K562 (cell line): ENCODE measurements around the gene AGRN. TPM values are rescaled to one million over a fixed set of nuclear protein-coding genes. Genes with fewer than 3 reads are reported as not detected.

Experiments
- ATAC-seq: fragments of 200-7000 bp; cut with Tn5 transposase; 3 replicates; pipeline ENCODE4 v1.9.1; 2020; ENCODE audit warnings: moderate library complexity
- BruUV-seq: library from RNA; stranded (reverse); fragments of 400-500 nt; replicated peaks from 2 replicates; lab custom pipeline; 2021; lab: Mats Ljungman, UMichigan
- CTCF ChIA-PET: fragments of 300-600 bp; formaldehyde crosslinking; extraction: SDS; loops from one replicate; lab custom pipeline; 2021; ENCODE audit warnings: low intra/inter-chr PET ratio; lab: Yijun Ruan, JAX
- POLR2A ChIA-PET: fragments of 300-600, 350-650 bp; sonication (Branson Sonifier 250); formaldehyde crosslinking; extraction: SDS; loops from one replicate; lab custom pipeline; 2021; ENCODE audit warnings: antibody characterized with exemption, inconsistent platforms; lab: Yijun Ruan, JAX
- DNase-seq, 4 experiments: peaks; one replicate each; pipeline versions ENCODE4 v3.0.0 to v3.0.0-alpha.2; 2011 to 2018; ENCODE audit warnings: low spot score in 3 of 4, mixed read lengths in 3 of 4; ENCODE audit errors: extremely low read depth in 1 of 4
- FAIRE-seq: peaks from 2 replicates; lab custom pipeline; 2011; peaks lifted over from hg19 to GRCh38; lab: Jason Lieb, UNC
- H2AFZ ChIP-seq: 2 replicates; pipeline ENCODE4 v1.6.0; 2011; ENCODE audit warnings: low read depth, low read length, control low read depth, inconsistent platforms
- H3K27ac ChIP-seq: fragments of 200-600 bp; 3 replicates; pipeline ENCODE4 v1.8.0; 2011; ENCODE audit warnings: low read depth, mild to moderate bottlenecking, control low read depth, inconsistent platforms, low read length, moderate library complexity, mixed read lengths; ENCODE audit errors: extremely low read depth
- H3K27me3 ChIP-seq, 2 experiments: fragments of 300-600 bp in 1 of 2; 2 replicates in 1 of 2; 3 replicates in 1 of 2; pipeline versions ENCODE4 v1.6.0 to v1.8.0; 2011; ENCODE audit warnings: inconsistent platforms in 2 of 2, low read length in 2 of 2, mild to moderate bottlenecking in 1 of 2, mixed read lengths in 1 of 2, moderate library complexity in 1 of 2; ENCODE audit not compliant: control insufficient read depth in 2 of 2, insufficient read depth in 2 of 2
- H3K36me3 ChIP-seq: fragments of 300-600 bp; 3 replicates; pipeline ENCODE4 v1.8.0; 2011; ENCODE audit warnings: mild to moderate bottlenecking, low read length, inconsistent platforms; ENCODE audit not compliant: control insufficient read depth, insufficient read depth
- H3K4me1 ChIP-seq, 2 experiments: fragments of 200-600 bp in 1 of 2; replicated peaks in 1 of 2; 2 replicates in 1 of 2; 3 replicates in 1 of 2; pipeline versions ENCODE4 v1.5.1 to v1.8.0; 2011; ENCODE audit warnings: inconsistent platforms in 2 of 2, low read length in 2 of 2, mild to moderate bottlenecking in 1 of 2, mixed read lengths in 1 of 2, moderate library complexity in 1 of 2; ENCODE audit not compliant: control insufficient read depth in 2 of 2, insufficient read depth in 2 of 2
- H3K4me2 ChIP-seq: 2 replicates; pipeline ENCODE4 v1.6.1; 2011; ENCODE audit warnings: low read length, control low read depth, inconsistent platforms, mixed read lengths; ENCODE audit not compliant: insufficient read depth
- H3K4me3 ChIP-seq: fragments of 200-600 bp; sonication (generic), shearing (Covaris generic); 2 replicates; pipeline ENCODE4 v1.5.1; 2016; ENCODE audit warnings: control low read depth, inconsistent platforms
- H3K79me2 ChIP-seq: fragments of 200-600 bp; 3 replicates; pipeline ENCODE4 v1.8.0; 2011; ENCODE audit warnings: low read length, inconsistent platforms; ENCODE audit not compliant: control insufficient read depth, insufficient read depth
- H3K9ac ChIP-seq, 2 experiments: 2 replicates each; pipeline versions ENCODE4 v1.6.0 to v1.6.1; 2011; ENCODE audit warnings: low read depth in 2 of 2, low read length in 2 of 2, control low read depth in 1 of 2, inconsistent platforms in 1 of 2, mild to moderate bottlenecking in 1 of 2, mixed read lengths in 1 of 2; ENCODE audit not compliant: insufficient read depth in 1 of 2
- H3K9me1 ChIP-seq: one replicate; pipeline ENCODE4 v1.6.0; 2011; ENCODE audit warnings: inconsistent platforms, mild to moderate bottlenecking, low read length, moderate library complexity; ENCODE audit not compliant: control insufficient read depth, insufficient read depth
- H3K9me3 ChIP-seq: replicated peaks from 2 replicates; pipeline ENCODE4 v1.5.1; 2011; ENCODE audit warnings: low read depth, low read length, inconsistent platforms; ENCODE audit not compliant: control insufficient read depth, insufficient read depth
- H4K20me1 ChIP-seq: replicated peaks from 2 replicates; pipeline ENCODE4 v1.6.1; 2011; ENCODE audit warnings: low read length, inconsistent platforms, mixed read lengths; ENCODE audit not compliant: control insufficient read depth, insufficient read depth
- ARHGAP35 ChIP-seq: fragments of 450-650 bp; IDR thresholded peaks from 2 replicates; pipeline ENCODE4 v1.6.1; 2018; ENCODE audit not compliant: partially characterized antibody
- ASH1L ChIP-seq: fragments of 450-650 bp; IDR thresholded peaks from 2 replicates; pipeline ENCODE4 v1.6.1; 2018; ENCODE audit warnings: borderline replicate concordance, mild to moderate bottlenecking, low read depth; ENCODE audit not compliant: partially characterized antibody
- CAMTA2 ChIP-seq: fragments of 250-450 bp; sonication (Bioruptor Pico); conservative IDR thresholded peaks from 2 replicates; pipeline ENCODE4 v1.5.1; 2022
- HDAC2 ChIP-seq: fragments of 450-650 bp; IDR thresholded peaks from 2 replicates; pipeline ENCODE4 v1.6.1; 2016; ENCODE audit warnings: mild to moderate bottlenecking
- HNRNPH1 ChIP-seq: fragments of 200-400 bp; formaldehyde crosslinking; optimal IDR thresholded peaks from 2 replicates; pipeline ENCODE3; 2017; ENCODE audit warnings: low read depth, mild to moderate bottlenecking, low read length, moderate library complexity
- HOXB6 ChIP-seq: fragments of 250-450 bp; sonication (Bioruptor Pico); IDR thresholded peaks from 2 replicates; pipeline ENCODE4 v1.5.1; 2022; ENCODE audit warnings: mild to moderate bottlenecking, borderline replicate concordance
- KAT7 ChIP-seq: sonication (generic); formaldehyde crosslinking; IDR thresholded peaks from 2 replicates; pipeline ENCODE4 v1.8.0; 2022; ENCODE audit warnings: missing genetic modification reagents, mild to moderate bottlenecking, borderline replicate concordance
- MTA3 ChIP-seq: fragments of 450-650 bp; formaldehyde crosslinking; IDR thresholded peaks from 2 replicates; pipeline ENCODE4 v1.6.1; 2017; ENCODE audit warnings: mild to moderate bottlenecking, borderline replicate concordance
- RBM34 ChIP-seq: fragments of 200-400 bp; formaldehyde crosslinking; IDR thresholded peaks from 2 replicates; pipeline ENCODE4 v1.6.1; 2018; ENCODE audit warnings: low read length, borderline replicate concordance; ENCODE audit not compliant: insufficient read depth
- ZFP1 ChIP-seq: fragments of 450-650 bp; formaldehyde crosslinking; IDR thresholded peaks from 2 replicates; pipeline ENCODE4 v1.4.0; 2020; ENCODE audit warnings: mild to moderate bottlenecking, mixed read lengths
- ZNF143 ChIP-seq: sonication (generic); formaldehyde crosslinking; IDR thresholded peaks from 2 replicates; pipeline ENCODE4 v1.9.0; 2022; ENCODE audit warnings: mild to moderate bottlenecking, missing genetic modification reagents
- ZNF197 ChIP-seq: fragments of 200-800 bp; sonication (Bioruptor generic); IDR thresholded peaks from 2 replicates; pipeline ENCODE4 v1.6.1; 2016; ENCODE audit warnings: low read depth, missing genetic modification characterization, missing compliant biosample characterization
- ZNF75A ChIP-seq: fragments of 450-650 bp; formaldehyde crosslinking; IDR thresholded peaks from 2 replicates; pipeline ENCODE4 v1.4.0; 2020; ENCODE audit warnings: mild to moderate bottlenecking
- WGBS: fragments of 100-300 bp; shearing (Covaris generic); methylation state at CpG from one replicate; pipeline ENCODE4 v1.1.6; 2016; ENCODE audit warnings: low coverage, mixed read lengths; ENCODE audit not compliant: insufficient coverage; ENCODE audit errors: missing lambda C conversion rate; 5-methylcytosine and 5-hydroxymethylcytosine counted together
- in situ Hi-C: fragments of 300-500 bp; cut with MboI; formaldehyde crosslinking; loops from 4 replicates; pipeline ENCODE4 v1.15.0; 2018; ENCODE audit warnings: inconsistent platforms, mixed read lengths
- intact Hi-C: fragments of 100-400 bp; cut with micrococcal nuclease; formaldehyde crosslinking; loops from 2 replicates; pipeline ENCODE4 v1.14.2; 2022
- polyA plus RNA-seq, 8 experiments: library from polyadenylated mRNA; depleted of rRNA in 4 of 8; stranded (reverse) in 5 of 8; unstranded in 3 of 8; fragments of >200 nt; fragmentation: Nextera tagmentation in 2 of 8; fragmentation: Illumina TruSeq in 1 of 8; extraction: Ambion mirVana in 2 of 8; extraction: Trizol in 1 of 8; gene quantifications; 2 replicates each; pipeline versions ENCODE4 v1.2.1 to v1.2.3, GENCODE V29; 2011 to 2014; ENCODE audit warnings: inconsistent platforms in 1 of 8, missing spikeins in 1 of 8
- total RNA-seq, 7 experiments: library from RNA; depleted of rRNA in 6 of 7; stranded (reverse); fragments of >200 nt in 6 of 7; fragmentation: Illumina TruSeq in 2 of 7; extraction: Trizol in 2 of 7; gene quantifications; 2 replicates each; pipeline versions ENCODE4 v1.2.1 to v1.2.3, GENCODE V29; 2011 to 2021; ENCODE audit warnings: low replicate concordance in 1 of 7

The AGRN gene
- total and polyA plus RNA-seq, 9 of the 15 experiments (the other 6 are each of a cell fraction or from before 2014, with no cell fraction given) = 0.04 to 111 (median 18.1) TPM

DNA sequence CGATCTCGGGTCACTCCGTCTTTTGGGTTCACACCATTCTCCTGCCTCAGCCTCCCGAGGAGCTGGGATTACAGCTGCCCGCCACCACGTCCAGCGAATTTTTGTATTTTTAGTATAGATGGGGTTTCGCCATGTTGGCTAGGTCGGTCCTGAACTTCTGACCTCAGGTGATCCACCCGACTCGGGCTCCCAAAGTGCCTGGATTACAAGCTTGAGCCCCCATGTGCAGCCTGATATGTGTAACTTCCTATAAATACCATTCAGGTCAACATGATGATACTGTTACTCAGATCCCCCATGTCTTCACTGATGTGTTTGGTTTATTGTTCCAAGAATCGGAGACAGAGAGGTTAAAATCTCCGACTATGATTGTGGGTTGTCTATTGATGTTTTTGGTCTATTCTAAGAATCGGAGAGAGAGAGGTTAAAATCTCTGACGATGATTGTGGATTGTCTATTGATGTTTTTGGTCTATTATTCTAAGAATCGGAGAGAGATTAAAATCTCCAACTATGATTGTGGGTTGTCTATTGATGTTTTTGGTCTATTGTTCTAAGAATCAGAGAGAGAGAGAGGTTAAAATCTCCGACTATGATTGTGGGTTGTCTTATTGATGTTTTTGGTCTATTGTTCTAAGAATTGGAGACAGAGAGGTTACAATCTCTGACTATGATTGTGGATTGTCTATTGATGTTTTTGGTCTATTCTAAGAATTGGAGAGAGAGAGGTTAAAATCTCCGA, 78.9 kb downstream of the AGRN start:
- ATAC-seq (no peak), FAIRE-seq (no peak), DNase-seq (no peak)
- TSS peak; percentile 10 for BruUV-seq
- no peak for TF ChIP-seq KAT7 (CRISPR knock-in tag)
- no peak for TF ChIP-seq ZNF197 (CRISPR knock-in tag)
- no peak for TF ChIP-seq RBM34
- no peak for TF ChIP-seq HDAC2
- TF ChIP-seq ASH1L = no peak
- no peak for TF ChIP-seq MTA3
- TF ChIP-seq CAMTA2 (CRISPR knock-in tag) = no peak
- no peak for TF ChIP-seq ZNF143 (CRISPR knock-in tag)
- no peak for TF ChIP-seq HOXB6 (CRISPR knock-in tag)
- no peak for TF ChIP-seq ARHGAP35
- no peak for TF ChIP-seq HNRNPH1
- no peak for TF ChIP-seq ZNF75A (CRISPR knock-in tag)
- no peak for TF ChIP-seq ZFP1 (CRISPR knock-in tag)
- H3K9me1 ChIP-seq = no peaks in the 10 kb centered on the region
- H3K9me3 ChIP-seq = peaks cover 2% of the 10 kb centered on the region; the same call in 1 of the 2 replicates
- H3K9ac ChIP-seq = no peak overlapping the region
- peaks cover 7% of the 10 kb centered on the region; the same call in 2 of the 3 replicates for H3K79me2 ChIP-seq
- no peak overlapping the region for H3K4me2 ChIP-seq
- no peaks in the 10 kb centered on the region; the same call in 2 of the 3 replicates for H3K36me3 ChIP-seq
- H3K4me1 ChIP-seq = no peaks in the 10 kb centered on the region
- intact Hi-C loops (no loop called here), in situ Hi-C loops (no loop called here)
- POLR2A ChIA-PET = no interaction called here
- H3K27me3 ChIP-seq = no peaks in the 10 kb centered on the region
- no peak overlapping the region for H3K4me3 ChIP-seq
- no peak overlapping the region for H2AFZ ChIP-seq
- no peaks in the 10 kb centered on the region for H4K20me1 ChIP-seq
- no peak overlapping the region for H3K27ac ChIP-seq
- 88% methylated on average over 18 of the region's 18 CpGs for WGBS
- CTCF ChIA-PET = no interaction called here
